CD14-positive monocyte (primary cell): ENCODE measurements around the gene KIAA1328. TPM values are rescaled to one million over a fixed set of nuclear protein-coding genes. Genes with fewer than 3 reads are reported as not detected.

Source experiments
- DNase-seq, 3 donors: peaks; one replicate each; pipeline ENCODE4 v3.0.0-alpha.2; 2011 to 2022
- H2AFZ ChIP-seq: 2 replicates; pipeline ENCODE4 v1.6.0; 2012; ENCODE audit warnings: mild to moderate bottlenecking, low read depth, low read length, inconsistent platforms; ENCODE audit not compliant: insufficient read depth, poor library complexity, severe bottlenecking
- H3K27ac ChIP-seq, 2 donors: 1 replicate in 1 of 2; 2 replicates in 1 of 2; pipeline ENCODE4 v1.5.1; 2012 to 2013; ENCODE audit warnings: low read length in 2 of 2, control low read depth in 1 of 2, inconsistent platforms in 1 of 2, low read depth in 1 of 2, mild to moderate bottlenecking in 1 of 2
- H3K27me3 ChIP-seq, 2 donors: one replicate each; pipeline versions ENCODE4 v1.6.0 to v1.6.1; 2011 to 2013; ENCODE audit warnings: low read length in 2 of 2; ENCODE audit not compliant: control insufficient read depth in 2 of 2, insufficient read depth in 2 of 2
- H3K36me3 ChIP-seq, 2 donors: replicated peaks in 1 of 2; 1 replicate in 1 of 2; 2 replicates in 1 of 2; pipeline versions ENCODE4 v1.5.1 to v1.6.1; 2012 to 2013; ENCODE audit warnings: low read length in 2 of 2, control low read depth in 1 of 2, inconsistent platforms in 1 of 2, mild to moderate bottlenecking in 1 of 2; ENCODE audit not compliant: insufficient read depth in 2 of 2, control insufficient read depth in 1 of 2
- H3K4me1 ChIP-seq, 2 donors: 1 replicate in 1 of 2; 2 replicates in 1 of 2; pipeline versions ENCODE4 v1.5.1 to v1.6.1; 2012 to 2013; ENCODE audit warnings: low read length in 2 of 2, control low read depth in 1 of 2, inconsistent platforms in 1 of 2, mild to moderate bottlenecking in 1 of 2, moderate library complexity in 1 of 2; ENCODE audit not compliant: insufficient read depth in 2 of 2, control insufficient read depth in 1 of 2
- H3K4me2 ChIP-seq: replicated peaks from 2 replicates; pipeline ENCODE3; 2012; ENCODE audit warnings: low read length, moderate library complexity, mild to moderate bottlenecking; ENCODE audit not compliant: poor library complexity, severe bottlenecking; ENCODE audit errors: extremely low read depth
- H3K4me3 ChIP-seq, 3 experiments: fragments of 200-600 bp in 1 of 3; sonication (generic) in 1 of 3; replicated peaks in 1 of 3; 1 replicate in 2 of 3; 2 replicates in 1 of 3; pipeline ENCODE4 v1.5.1; 2011 to 2013; ENCODE audit warnings: low read length in 3 of 3, mild to moderate bottlenecking in 3 of 3, control low read depth in 2 of 3, low read depth in 2 of 3, inconsistent platforms in 1 of 3, moderate library complexity in 1 of 3
- H3K79me2 ChIP-seq: 2 replicates; pipeline ENCODE4 v1.6.0; 2012; ENCODE audit warnings: mild to moderate bottlenecking, control low read depth, inconsistent platforms, low read length, moderate library complexity; ENCODE audit not compliant: insufficient read depth
- H3K9ac ChIP-seq: 2 replicates; pipeline ENCODE4 v1.6.0; 2017; ENCODE audit warnings: low read length, mild to moderate bottlenecking; ENCODE audit not compliant: insufficient read depth, poor library complexity, severe bottlenecking
- H3K9me3 ChIP-seq, 2 donors: replicated peaks in 1 of 2; 1 replicate in 1 of 2; 2 replicates in 1 of 2; pipeline versions ENCODE4 v1.5.1 to v1.6.1; 2012 to 2013; ENCODE audit warnings: low read length in 2 of 2, control low read depth in 1 of 2; ENCODE audit not compliant: control insufficient read depth in 1 of 2, insufficient read depth in 1 of 2
- H4K20me1 ChIP-seq: 2 replicates; pipeline ENCODE4 v1.6.0; 2012; ENCODE audit warnings: mild to moderate bottlenecking, low read length, control low read depth, moderate library complexity; ENCODE audit not compliant: insufficient read depth
- H3K27ac Mint-ChIP-seq, 7 donors: one replicate each; pipeline ENCODE4 v1.8.0; 2020; ENCODE audit warnings: mild to moderate bottlenecking in 7 of 7, mixed read lengths in 7 of 7, moderate library complexity in 6 of 7, inconsistent platforms in 2 of 7
- H3K27me3 Mint-ChIP-seq, 3 donors: one replicate each; pipeline ENCODE4 v1.8.0; 2021 to 2022; ENCODE audit warnings: low read depth in 3 of 3, mild to moderate bottlenecking in 3 of 3, mixed read lengths in 3 of 3, moderate library complexity in 3 of 3, inconsistent platforms in 1 of 3
- H3K36me3 Mint-ChIP-seq, 2 donors: one replicate each; pipeline ENCODE4 v1.8.0; 2020; ENCODE audit warnings: mixed read lengths in 2 of 2, inconsistent platforms in 1 of 2, mild to moderate bottlenecking in 1 of 2
- H3K4me1 Mint-ChIP-seq: one replicate; pipeline ENCODE4 v1.8.0; 2020; ENCODE audit warnings: mild to moderate bottlenecking, mixed read lengths
- H3K4me3 Mint-ChIP-seq, 2 donors: one replicate each; pipeline ENCODE4 v1.8.0; 2020; ENCODE audit warnings: mild to moderate bottlenecking in 2 of 2, mixed read lengths in 2 of 2, moderate library complexity in 1 of 2
- H3K9me3 Mint-ChIP-seq, 7 donors: one replicate each; pipeline ENCODE4 v1.8.0; 2020 to 2022; ENCODE audit warnings: mixed read lengths in 7 of 7, mild to moderate bottlenecking in 6 of 7, moderate library complexity in 6 of 7, inconsistent platforms in 2 of 7
- CTCF ChIP-seq: fragments of 200-600 bp; IDR thresholded peaks from one replicate; pipeline ENCODE4 v1.8.0; 2022; ENCODE audit warnings: antibody characterized with exemption, mild to moderate bottlenecking
- WGBS: methylation state at CpG from one replicate; pipeline ENCODE4 v1.1.5; 2013; ENCODE audit warnings: missing lambda C conversion rate; ENCODE audit not compliant: insufficient coverage; 5-methylcytosine and 5-hydroxymethylcytosine counted together
- intact Hi-C, 2 donors: fragments of 100-400 bp; cut with micrococcal nuclease; formaldehyde crosslinking; loops; one replicate each; pipeline versions ENCODE4 v1.15.0 to v1.15.1; 2023
- polyA plus RNA-seq, 3 donors: library from polyadenylated mRNA; depleted of rRNA in 1 of 3; unstranded in 2 of 3; stranded (reverse) in 1 of 3; fragments of 300-500 nt in 2 of 3; fragments of >200 nt in 1 of 3; fragmentation: Illumina TruSeq in 2 of 3; gene quantifications; 1 replicate in 2 of 3; 2 replicates in 1 of 3; pipeline ENCODE4 v1.2.3, GENCODE V29; 2012 to 2021

Gene KIAA1328
- polyA plus RNA-seq, 3 donors: 3.7 to 3.9 (median 3.8) TPM

- Histone ChIP-seq H3K9me3 (no peaks in the 10 kb centered on the region), H2AFZ (no peak overlapping the region), H3K4me2 (no peak overlapping the region), H3K36me3 (no peaks in the 10 kb centered on the region), H4K20me1 (no peaks in the 10 kb centered on the region), H3K4me1 (no peaks in the 10 kb centered on the region), H3K27ac (no peak overlapping the region), H3K79me2 (no peaks in the 10 kb centered on the region), H3K9ac (no peak overlapping the region), H3K27me3 (no peaks in the 10 kb centered on the region), H3K4me3 (no peak overlapping the region)
- Mint-ChIP-seq H3K4me3 (no peak overlapping the region), H3K9me3 (peaks cover 0 to 12% (median 2%) of the 10 kb centered on the region in 7 donors), H3K27me3 (no peaks in the 10 kb centered on the region), H3K36me3 (peaks cover 5 to 9% of the 10 kb centered on the region in 2 donors), H3K27ac (no peak overlapping the region), H3K4me1 (no peaks in the 10 kb centered on the region)
- intact Hi-C loops: loop anchor here in 1 of 2 donors (5.0 kb wide), 1 partner anchor 51 kb away; no protein-coding TSS in a partner anchor
- TF ChIP-seq CTCF: no peak
- no peak for DNase-seq
These were observed 342.1 kb downstream of the KIAA1328 start for GRCh38 chr18:37170984-37171383.

- Histone ChIP-seq H3K9me3 (no peaks in the 10 kb centered on the region), H4K20me1 (no peaks in the 10 kb centered on the region), H3K36me3 (no peaks in the 10 kb centered on the region), H3K79me2 (no peaks in the 10 kb centered on the region), H3K27ac (no peak overlapping the region), H3K4me3 (no peak overlapping the region), H3K4me2 (no peak overlapping the region), H3K27me3 (no peaks in the 10 kb centered on the region), H3K9ac (no peak overlapping the region), H2AFZ (no peak overlapping the region), H3K4me1 (no peaks in the 10 kb centered on the region)
- Mint-ChIP-seq H3K9me3 (peaks cover 0 to 3% (median 1%) of the 10 kb centered on the region in 7 donors), H3K27ac (no peak overlapping the region), H3K4me1 (no peaks in the 10 kb centered on the region), H3K4me3 (no peak overlapping the region), H3K27me3 (no peaks in the 10 kb centered on the region), H3K36me3 (peaks cover 5 to 9% of the 10 kb centered on the region in 2 donors)
- intact Hi-C loops: loop anchor here in 1 of 2 donors (5.0 kb wide), 1 partner anchor 49 kb away; no protein-coding TSS in a partner anchor
- no peak for TF ChIP-seq CTCF
- no peak for DNase-seq
- WGBS: no CpG with 5 or more reads among the region's 2 CpGs
These were observed 344.5 kb downstream of the KIAA1328 start for GRCh38 chr18:37173384-37173783.
